NCI-H524 treated with DMSO at 0.1 percent for 48 hours (cell line): ENCODE results near the gene TBC1D1.

Source experiments
- DNase-seq: peaks from one replicate; lab custom pipeline; 2025; lab: John Stamatoyannopoulos, UW

TBC1D1 gene

DNA sequence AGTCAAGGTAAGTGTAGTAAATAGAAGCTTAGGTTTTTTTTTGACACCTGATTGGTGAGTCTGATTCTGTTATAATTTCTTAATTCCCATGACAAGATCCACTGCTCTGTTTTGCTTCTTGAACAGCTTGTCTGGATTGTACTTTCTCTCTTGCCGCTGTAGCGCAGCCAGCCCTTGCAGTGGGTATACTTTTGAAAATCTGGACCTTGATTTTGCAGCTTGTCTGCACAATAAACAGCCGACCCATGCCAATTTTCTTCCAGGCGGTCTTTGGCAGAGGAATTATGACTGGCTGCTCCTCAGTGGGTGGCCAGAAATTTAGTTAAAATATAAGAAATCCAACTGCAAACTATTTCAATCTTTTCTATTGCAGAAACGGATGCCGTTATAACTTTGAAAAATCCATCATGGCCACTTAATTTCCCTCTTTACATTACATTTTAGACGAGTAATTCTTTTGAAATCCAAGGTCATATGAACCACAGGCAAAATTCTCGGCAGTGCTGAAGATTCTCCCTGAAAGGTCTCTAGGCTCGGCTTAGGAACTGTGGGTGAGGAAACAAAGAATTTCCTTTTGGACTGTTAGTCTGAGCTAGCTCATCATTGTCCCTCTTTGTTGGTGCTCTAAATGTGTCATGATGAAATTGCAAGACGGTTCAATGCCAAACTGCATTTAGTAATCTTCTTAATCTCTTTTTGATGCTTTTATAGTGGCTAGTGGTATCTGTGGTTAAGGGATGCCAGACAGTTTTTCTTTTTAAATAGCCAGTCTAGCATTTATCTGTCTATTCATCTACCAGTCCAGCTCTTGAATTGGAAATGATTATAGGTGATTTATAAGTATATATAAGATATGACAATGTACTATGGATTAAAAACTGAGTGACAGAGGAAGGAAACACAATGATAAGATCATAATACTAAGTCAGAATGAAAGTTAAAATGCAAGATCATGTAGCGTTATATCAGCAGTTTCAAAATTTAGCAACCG is 37.8 kb downstream of the TBC1D1 start:
- no peak for DNase-seq

DNA sequence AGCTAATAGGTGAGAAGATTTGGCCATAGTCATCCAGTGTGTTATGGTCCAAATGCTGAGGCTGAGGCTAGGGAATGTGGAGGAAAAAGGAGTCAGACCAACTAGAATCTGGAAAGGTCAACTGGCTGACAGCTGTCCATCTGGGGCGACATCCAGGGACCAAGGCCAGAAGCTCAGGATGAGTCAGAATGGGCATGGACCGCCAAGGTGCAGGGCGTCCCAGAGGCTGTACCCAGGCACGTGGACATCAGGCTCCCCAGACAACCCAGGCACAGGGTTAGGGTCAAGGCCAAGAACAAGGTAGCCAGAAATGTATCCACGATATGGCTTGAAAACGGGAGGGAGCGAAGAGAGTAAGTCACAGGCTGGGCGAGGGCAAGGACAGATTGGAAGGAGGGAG is 43.2 kb downstream of the TBC1D1 start:
- no peak for DNase-seq

DNA sequence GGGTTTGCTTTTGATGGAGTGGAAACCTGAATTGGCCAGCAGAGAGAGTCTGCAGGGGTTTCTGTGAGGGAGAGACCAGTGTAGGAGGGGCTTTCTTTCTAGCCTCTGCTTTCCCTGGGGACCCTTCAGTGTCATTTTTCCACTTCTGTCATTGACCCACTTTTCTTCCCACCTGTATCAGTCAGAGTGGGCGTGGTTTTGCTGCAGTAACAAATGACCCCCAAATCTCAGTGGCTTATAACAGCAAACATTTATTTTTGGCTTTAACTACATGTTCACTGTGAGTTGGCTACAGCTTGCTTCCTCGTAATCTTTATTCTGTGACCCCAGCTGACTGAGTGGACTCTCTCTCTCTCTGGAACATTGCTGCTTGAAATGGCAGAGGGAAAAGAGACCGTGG is 43.7 kb downstream of the TBC1D1 start:
- no peak for DNase-seq

DNA sequence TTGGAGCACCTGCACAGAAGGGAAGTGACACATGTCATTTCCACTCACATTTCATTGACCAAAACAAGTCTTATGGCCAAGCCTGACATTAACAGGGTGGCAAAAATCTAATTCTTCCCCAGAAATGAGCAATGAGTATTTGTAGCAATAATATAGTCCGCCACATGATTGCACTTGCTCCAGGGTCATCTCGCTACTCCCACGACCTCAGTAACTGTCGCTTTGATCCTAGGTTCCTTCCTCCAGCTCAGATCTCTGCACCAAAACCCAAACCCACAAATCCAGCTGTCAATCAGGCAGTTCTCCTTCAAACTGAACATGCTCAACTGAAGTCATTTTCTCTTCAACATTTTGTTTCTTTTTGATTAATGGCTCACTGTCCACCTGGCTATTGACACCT is 44.1 kb downstream of the TBC1D1 start:
- no peak for DNase-seq

DNA sequence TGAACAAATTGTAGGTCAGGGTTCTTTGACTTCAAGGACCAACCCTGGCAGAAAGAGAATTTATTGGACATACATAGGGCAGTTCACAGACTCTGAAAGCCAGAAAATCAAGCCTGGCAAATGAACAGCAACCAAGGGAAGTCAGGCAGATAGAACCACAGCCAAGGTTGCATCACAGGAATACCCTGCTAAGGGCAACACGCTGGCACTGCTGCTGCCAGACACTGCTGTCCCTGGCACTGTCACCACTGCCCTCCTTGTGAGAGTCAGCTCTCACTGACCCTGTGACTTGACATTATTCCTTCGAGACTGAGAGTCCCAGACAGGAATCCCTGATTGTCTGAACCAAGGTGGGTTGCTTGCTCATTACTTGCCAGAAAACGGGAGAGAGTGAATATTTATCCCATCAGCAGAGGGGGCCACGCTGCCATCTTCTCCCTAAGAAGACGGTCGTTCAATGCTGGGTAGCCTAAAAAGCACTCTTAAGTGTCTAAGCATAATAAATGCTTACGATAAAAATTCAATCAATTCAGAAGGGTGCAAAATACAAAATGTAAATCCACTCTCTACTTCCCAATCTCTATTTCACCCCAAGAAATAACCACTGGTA is 46.1 kb downstream of the TBC1D1 start:
- DNase-seq = no peak

DNA sequence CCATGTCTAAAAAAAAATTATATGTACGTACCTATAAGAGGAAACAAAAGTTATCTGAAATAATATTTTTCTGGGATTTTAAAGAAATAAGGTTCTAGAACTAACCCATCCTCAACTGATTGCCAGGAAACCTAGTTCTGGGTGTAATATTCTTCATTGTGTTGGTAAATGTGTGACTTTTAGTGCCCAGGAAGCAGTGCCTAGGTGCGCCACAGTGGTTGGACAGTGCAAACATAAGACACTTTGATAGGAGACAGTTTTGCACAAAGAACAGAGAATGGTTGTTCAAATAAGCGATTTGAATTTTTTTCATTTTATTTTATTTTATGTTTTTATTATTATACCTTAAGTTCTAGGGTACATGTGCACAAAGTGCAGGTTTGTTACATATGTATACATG is 47.3 kb downstream of the TBC1D1 start:
- no peak for DNase-seq

DNA sequence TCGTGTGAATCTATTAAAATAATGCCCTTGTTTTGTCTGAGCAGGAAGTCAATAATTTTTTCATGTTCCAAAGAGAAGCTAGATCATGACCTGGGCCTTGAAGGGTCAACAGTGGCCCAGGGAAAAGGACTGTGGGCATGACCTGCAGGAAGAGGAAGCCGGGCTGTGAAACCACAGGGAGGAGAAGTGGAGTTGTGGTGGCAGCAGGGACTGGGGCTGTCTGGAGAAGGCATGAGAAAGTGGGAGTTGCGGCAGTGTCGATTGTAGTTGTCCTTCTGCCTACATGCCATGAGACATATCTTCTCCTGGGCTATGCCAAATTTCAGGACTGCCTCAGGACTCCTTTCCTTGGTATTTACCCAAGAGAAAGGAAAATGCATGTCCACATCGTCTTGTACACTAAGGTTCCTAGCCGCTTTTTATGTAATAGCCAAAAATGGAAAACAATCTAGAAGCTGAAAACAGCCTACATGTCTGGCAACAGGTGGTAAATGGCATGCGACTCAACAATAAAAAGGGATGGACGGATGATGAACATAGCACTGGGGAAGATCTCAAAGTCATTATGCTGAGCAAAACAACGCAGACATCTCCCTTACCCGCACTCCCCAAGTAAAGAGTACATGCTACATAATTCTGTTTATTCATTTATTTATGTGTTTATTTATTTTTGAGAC is 55.8 kb downstream of the TBC1D1 start:
- DNase-seq = no peak

DNA sequence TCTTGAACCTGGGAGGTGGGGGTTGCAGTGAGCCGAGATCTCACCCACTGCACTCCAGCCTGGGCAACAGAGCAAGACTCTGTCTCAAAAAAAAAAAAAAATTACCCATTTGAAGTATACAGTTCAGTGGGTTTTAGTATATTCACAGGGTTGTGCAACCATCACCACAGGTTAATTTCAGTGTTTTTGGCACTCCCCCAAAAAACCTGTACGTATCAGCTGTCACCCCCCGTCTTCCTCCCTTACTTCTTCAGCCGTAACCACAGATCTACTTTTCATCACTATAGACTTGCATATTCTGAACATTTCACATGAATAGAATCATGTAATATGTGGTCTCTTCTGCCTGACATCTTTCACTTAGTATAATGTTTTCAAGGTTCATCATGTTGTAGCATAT is 57.7 kb downstream of the TBC1D1 start:
- no peak for DNase-seq

DNA sequence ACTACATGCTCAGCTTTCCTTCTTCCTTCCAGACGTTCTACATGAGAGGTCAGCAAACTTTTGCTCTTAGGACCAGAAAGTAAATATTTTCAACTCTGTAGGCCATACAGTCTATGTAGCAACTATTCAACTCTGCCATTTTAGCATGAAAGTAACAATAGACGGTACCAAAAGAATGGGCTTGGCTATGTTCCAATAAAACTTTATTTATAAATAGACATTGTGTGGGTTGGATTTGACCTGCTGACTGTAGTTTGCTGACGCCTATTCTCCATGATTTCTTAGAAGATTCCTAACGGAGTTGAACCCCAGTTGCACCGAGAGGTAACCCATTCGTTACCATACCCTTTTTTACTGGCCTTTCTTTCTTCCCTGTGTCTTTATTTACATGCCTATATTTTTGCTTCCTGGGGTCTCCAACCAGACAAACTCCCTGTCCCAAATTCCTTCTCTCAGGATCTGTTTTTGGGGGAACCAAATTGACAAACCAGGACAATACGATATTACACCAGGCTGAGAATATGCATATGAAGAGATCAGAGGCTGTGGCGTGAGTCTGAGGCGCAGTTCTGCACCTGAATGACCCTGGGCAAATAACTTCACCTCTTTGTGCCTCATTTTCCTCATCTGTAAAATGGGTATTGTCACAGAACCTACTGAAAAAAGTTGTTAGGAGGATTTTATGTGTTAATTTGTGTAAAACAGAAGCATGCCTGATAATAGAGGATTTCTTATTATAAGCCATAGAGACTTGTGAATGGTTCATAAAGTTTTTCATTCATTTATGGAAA is 58.9 kb downstream of the TBC1D1 start:
- DNase-seq = no peak

DNA sequence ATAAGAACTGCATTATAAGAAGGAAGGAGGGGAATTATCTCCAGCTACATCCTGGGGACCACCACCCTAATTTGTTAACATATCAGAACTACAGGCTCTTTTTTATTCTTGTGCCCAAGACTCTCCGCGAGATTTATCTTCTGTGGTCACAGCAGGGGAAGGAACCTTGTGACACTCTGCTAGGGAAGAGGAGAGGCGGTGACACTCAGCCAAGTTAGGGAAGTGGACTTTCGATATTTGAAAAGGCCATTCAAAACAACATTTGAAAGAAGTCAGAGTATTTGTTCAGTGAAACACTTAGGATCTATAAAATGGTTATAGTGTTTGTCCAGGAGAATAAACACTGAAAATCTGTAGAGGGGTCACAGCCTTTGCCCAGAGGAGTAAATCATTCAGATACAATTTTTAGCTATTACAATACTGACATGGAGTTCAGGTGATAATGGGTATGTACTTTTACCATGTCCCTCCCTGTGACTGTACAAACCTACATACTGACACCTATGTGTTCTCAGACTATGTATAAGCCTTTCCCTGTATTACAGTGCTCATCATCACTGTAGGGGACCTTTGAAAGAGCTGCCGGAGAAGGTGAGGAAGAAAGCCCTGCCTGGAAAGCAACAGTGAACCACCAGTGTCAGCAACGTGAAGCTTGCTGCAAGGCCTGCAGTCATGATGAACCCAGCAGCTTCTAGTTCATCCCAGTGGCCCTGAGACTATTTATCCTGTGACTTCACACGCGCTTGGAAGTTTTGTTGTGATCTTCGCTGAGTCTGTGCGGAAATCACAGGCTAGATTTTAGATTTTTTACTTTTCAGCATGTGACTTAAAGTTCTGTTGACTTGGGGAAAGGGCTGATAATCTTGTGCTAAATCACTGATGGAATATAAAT is 60.8 kb downstream of the TBC1D1 start:
- DNase-seq = no peak

DNA sequence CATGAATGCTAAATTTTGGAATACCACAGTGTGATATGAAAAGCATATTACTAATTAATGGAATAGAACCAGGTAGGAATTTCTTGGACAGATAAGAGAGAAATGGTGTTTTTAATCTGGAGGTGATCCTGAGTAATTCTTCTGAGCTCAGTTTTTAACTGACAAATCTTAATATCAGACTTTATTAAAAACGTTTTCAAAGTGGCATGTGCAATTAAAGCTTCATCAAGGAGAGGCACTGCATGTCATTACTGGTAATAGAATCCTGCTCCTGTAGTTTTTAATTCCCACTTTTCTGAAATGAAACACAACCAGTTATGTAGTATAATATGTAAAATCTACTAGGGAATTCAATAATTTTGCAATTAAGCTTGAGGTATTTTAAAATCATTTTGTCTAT is 62.3 kb downstream of the TBC1D1 start:
- DNase-seq = no peak

DNA sequence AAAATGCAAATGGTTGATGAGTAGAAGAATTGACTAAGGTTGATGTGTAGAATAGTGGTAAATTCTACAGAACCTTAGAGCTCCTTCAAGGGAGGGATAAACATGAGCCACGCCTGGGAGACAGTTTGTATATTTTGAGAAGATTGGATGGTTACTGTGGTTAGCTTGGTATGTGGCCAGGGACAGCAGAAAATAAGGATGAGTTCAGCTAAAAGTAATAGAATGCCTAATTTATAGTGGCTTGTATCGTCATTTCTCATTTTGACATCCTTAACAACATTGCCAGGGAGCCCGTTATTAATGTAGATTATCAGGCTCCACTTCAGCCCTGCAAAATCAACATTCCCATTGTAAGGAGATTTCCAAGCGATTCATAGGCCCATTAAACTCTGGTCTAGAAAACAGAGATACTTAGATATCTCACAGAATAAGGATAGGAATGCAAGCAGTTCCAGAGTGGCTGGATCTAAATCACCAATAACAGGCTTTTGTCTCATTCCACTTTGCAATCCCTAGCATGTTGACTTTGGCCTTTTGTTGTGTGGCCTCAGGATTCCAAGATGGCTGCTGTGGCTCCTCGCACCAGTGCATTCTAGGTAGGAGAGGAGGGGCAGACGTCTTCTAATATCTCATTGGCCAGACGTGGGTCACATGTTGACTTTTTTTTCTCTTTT is 62.9 kb downstream of the TBC1D1 start:
- no peak for DNase-seq

DNA sequence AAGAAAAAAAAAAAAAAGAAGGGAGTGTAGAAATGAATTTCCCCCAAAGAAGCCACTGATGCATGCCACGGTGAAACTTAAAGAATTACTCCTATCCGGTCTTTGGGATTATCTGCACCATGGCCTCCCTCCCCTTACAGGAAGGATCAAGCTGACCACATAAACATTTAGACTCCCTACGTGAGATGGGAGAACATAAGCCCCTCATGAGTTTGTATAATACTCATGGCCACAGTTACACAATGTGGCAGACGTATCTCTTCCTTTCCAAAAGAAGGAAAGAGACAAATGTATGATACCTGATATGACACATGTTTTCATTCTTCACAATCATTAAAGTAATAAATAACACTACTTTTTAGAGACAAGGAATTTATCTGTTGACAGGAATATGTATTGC is 66.1 kb downstream of the TBC1D1 start:
- no peak for DNase-seq

DNA sequence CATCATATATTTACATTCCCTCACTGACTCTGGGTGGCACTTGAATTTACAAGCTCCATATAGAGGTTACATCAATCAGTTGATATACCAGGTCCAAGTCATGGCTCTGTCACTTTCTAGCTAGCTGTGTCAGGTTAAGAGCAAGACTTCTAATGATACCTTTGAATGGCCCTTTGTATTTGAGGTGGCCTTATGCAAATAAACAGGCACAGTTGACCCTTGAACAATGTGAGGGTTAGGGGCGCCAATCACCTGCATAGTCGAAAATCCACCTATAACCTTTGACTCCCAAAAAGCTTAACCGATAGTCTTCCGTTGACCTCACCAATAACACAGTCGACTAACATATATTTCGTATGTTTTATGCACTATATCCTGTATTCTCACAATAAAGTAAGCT is 68.0 kb downstream of the TBC1D1 start:
- DNase-seq = no peak

DNA sequence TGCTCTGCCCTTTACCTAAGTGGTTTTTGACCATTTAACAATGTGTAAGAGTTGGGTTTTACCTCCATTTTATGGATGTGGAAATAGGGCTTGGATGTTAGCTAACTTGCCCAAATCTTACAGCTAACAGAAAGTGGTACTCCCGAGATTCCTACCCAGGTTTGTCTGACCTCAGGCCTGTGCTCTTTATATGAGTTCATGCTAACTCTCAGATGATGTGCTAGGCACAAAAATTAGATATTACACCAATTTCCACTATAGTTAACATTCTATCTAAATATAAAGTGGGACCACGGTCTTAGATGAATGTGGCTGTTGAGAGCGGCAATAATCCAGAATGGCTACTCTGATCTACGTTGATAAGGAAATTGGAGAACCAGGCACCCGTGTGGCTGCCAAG is 69.2 kb downstream of the TBC1D1 start, which contains the start of gene PTTG2:
TSS of gene PTTG2 (plus strand) at position 301 of the 400 bp plus-strand sequence. CDS start at position 338, 37 bp downstream.
- DNase-seq = no peak

DNA sequence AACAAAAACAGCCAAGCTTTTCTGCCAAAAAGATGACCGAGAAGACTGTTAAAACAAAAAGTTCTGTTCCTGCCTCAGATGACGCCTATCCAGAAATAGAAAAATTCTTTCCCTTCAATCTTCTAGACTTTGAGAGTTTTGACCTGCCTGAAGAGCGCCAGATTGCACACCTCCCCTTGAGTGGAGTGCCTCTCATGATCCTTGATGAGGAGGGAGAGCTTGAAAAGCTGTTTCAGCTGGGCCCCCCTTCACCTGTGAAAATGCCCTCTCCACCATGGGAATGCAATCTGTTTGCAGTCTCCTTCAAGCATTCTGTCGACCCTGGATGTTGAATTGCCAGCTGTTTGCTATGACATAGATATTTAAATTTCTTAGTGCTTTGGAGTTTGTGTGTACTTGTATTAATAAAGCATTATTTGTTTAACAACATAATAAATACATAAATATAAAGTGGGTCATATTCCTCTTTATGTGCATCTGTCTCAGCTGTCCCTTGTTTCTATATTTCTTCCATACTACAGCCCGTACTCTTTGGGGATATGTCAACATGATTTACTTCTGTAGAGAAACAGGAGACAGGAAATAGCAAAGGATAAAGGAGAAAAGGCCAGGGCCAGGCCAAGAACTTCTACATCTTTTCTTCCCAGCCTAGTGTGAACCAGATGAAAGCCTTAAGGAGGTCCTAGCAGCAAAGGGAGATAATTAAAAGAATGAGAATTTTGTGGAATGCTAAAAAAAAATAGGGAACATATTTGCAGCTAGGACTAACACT is 70.0 kb downstream of the TBC1D1 start:
- peak; percentile 82 for DNase-seq

DNA sequence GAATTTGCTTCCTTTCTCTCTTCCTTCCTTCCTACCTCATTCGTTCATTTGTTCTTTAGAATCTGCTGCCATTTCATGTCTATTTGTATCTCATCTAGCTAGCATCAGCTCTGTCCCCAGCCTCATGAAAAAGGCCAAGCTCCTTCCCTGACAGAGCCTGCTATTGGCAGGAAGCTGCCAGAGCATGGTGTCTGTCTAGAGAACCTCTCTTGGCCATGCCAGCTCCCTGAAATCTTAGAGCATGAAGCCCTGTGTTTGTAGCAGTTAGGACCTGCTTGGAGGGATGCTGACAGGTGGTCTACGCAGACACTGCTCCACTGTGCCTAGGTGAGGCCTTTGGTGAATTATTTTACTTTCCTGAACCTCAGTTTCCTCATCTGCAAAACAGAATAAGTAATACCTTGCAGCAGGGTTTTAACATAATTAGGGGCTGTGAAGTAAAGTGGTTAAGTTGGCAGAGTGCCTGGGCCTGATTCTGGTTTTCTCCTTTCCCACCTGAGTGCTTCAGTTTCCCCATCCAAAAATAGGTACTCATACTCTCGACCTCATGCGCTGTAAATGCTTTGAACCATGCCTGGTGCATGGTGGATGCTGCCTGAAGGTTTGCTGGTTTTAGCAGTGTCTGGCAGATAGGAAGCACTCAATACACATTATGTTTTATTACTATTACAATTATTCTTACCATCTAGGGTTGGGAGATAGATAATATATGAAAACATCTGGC is 74.0 kb downstream of the TBC1D1 start:
- DNase-seq = no peak

DNA sequence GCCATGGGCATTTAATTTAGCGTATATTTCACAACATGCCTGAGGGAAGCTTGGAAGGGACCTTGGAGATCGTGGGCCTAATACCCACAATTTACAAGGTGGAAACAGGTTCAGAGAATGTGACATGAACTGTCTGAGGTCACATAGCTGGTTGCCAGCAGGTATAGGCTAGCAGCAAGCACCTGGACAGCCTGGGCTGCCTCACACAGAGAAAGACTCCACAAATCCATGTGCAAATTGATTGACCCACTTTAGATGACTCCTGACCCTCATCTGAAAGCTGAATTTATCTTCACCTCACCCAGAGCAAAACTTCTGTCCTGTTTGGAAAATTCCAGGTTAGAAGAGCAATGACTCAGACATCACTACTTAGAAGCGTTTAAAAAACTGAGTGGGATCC is 75.2 kb downstream of the TBC1D1 start:
- DNase-seq = no peak

DNA sequence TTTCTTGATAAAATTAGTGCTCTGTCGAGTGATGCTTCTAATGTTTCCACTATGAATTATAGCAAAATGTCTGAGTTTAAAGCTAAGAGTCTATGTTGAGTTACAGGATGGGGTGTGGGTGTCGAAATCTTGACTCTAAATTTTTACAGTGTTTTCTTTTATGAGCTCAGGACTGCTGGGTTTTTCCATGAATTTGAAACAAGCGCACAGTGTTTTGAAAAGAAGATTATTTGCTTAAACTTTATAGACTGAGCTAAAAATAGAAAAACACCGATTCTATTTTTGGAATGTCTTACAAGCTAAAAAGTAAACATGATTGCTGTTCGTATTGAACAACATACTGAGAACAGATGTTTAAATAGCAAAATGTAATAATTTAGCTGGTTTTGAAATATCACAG is 76.9 kb downstream of the TBC1D1 start:
- DNase-seq = no peak
